Ascending aorta (tissue), 2 donors: Measurements from ENCODE around the gene TMEM176B. TPM values are rescaled to one million over a fixed set of nuclear protein-coding genes. Genes with fewer than 3 reads are reported as not detected.

Experiments
- DNase-seq, 2 donors: peaks; one replicate each; pipeline ENCODE4 v3.0.0-alpha.2; 2019; ENCODE audit warnings: low spot score in 2 of 2
- H3K27ac ChIP-seq, 2 donors: fragments of 200-600 bp; sonication (generic); one replicate each; pipeline ENCODE4 v1.5.1; 2016 to 2017; ENCODE audit warnings: mild to moderate bottlenecking in 1 of 2
- H3K27me3 ChIP-seq: fragments of 200-600 bp; sonication (generic); one replicate; pipeline ENCODE4 v1.5.1; 2017
- H3K36me3 ChIP-seq, 2 donors: fragments of 200-600 bp; sonication (generic); one replicate each; pipeline ENCODE4 v1.5.1; 2016
- H3K4me1 ChIP-seq, 2 donors: fragments of 200-600 bp; sonication (generic); one replicate each; pipeline ENCODE4 v1.5.1; 2016 to 2017; ENCODE audit warnings: mild to moderate bottlenecking in 1 of 2
- H3K4me3 ChIP-seq, 2 donors: fragments of 200-600 bp; sonication (generic); one replicate each; pipeline ENCODE4 v1.5.1; 2016 to 2017; ENCODE audit warnings: mild to moderate bottlenecking in 1 of 2
- H3K9me3 ChIP-seq, 2 donors: fragments of 200-600 bp; sonication (generic); one replicate each; pipeline ENCODE4 v1.5.1; 2016
- CTCF ChIP-seq, 3 experiments: fragments of 200-600 bp in 2 of 3; fragments of 450-650 bp in 1 of 3; sonication (generic) in 2 of 3; IDR thresholded peaks; one replicate each; pipeline ENCODE4 v1.5.1; 2016 to 2019; ENCODE audit warnings: antibody characterized with exemption in 3 of 3, mild to moderate bottlenecking in 1 of 3, moderate library complexity in 1 of 3
- intact Hi-C: fragments of 100-400 bp; cut with DNase I; formaldehyde crosslinking; loops from one replicate; pipeline ENCODE4 v1.15.1; 2023
- total RNA-seq: library from RNA; depleted of rRNA; stranded (reverse); fragments of >200 nt; gene quantifications from one replicate; pipeline ENCODE4 v1.1.0, GENCODE V29; 2016

The TMEM176B gene
- 42.5 TPM for total RNA-seq

- Histone ChIP-seq H3K4me3 (peak within 1 kb of the TSS; percentile 50 to 63), H3K27ac (peak within 1 kb of the TSS in 1 of 2 donors; percentile 28), H3K36me3 (no peaks in the 10 kb centered on the region), H3K27me3 (peaks cover 10% of the 10 kb centered on the region), H3K9me3 (no peaks in the 10 kb centered on the region), H3K4me1 (no peaks in the 10 kb centered on the region)
- DNase-seq = no peak
- intact Hi-C loops = no loop called here
- TF ChIP-seq CTCF (IDR thresholded peaks at IDR 0.05) = no peak
These were observed at the start of gene TMEM176B for GRCh38 chr7:150799741-150800580. Gene TMEM176B (minus strand): TSS chr7:150800364. CDS start chr7:150796569, 3,795 bp downstream.

- TF ChIP-seq CTCF (IDR thresholded peaks at IDR 0.05) = no peak
- no peaks in the 10 kb centered on the region for H3K4me1 ChIP-seq
- no peak for DNase-seq
These were observed 49.1 kb upstream of the TMEM176B start for GRCh38 chr7:150849204-150849775.

GRCh38 chr7:150848561-150849115 is 48.5 kb upstream of the TMEM176B start:
- Histone ChIP-seq H3K4me3 (no peak overlapping the region), H3K27me3 (no peaks in the 10 kb centered on the region), H3K4me1 (no peaks in the 10 kb centered on the region), H3K36me3 (no peaks in the 10 kb centered on the region), H3K27ac (no peak overlapping the region), H3K9me3 (no peaks in the 10 kb centered on the region)
- no peak for TF ChIP-seq CTCF (IDR thresholded peaks at IDR 0.05)
- intact Hi-C loops = no loop called here
- DNase-seq = no peak

More at GRCh38 chr7:150849204-150849775, 49.1 kb upstream of the TMEM176B start:
- H3K36me3 ChIP-seq = no peaks in the 10 kb centered on the region
- intact Hi-C loops = no loop called here
- no peak overlapping the region for H3K27ac ChIP-seq
- H3K27me3 ChIP-seq = no peaks in the 10 kb centered on the region
- no peaks in the 10 kb centered on the region for H3K9me3 ChIP-seq
- no peak overlapping the region for H3K4me3 ChIP-seq

GRCh38 chr7:150848111-150848510 is 47.9 kb upstream of the TMEM176B start:
- intact Hi-C loops = no loop called here
- no peaks in the 10 kb centered on the region for H3K9me3 ChIP-seq
- TF ChIP-seq CTCF (IDR thresholded peaks at IDR 0.05) = no peak
- H3K4me1 ChIP-seq = no peaks in the 10 kb centered on the region
- no peaks in the 10 kb centered on the region for H3K36me3 ChIP-seq
- H3K4me3 ChIP-seq = no peak overlapping the region
- no peaks in the 10 kb centered on the region for H3K27me3 ChIP-seq
- no peak overlapping the region for H3K27ac ChIP-seq
- DNase-seq = no peak

GRCh38 chr7:150847536-150847935 is 47.4 kb upstream of the TMEM176B start:
- no peaks in the 10 kb centered on the region for H3K36me3 ChIP-seq
- no peaks in the 10 kb centered on the region for H3K27me3 ChIP-seq
- H3K4me3 ChIP-seq = no peak overlapping the region
- no peak for DNase-seq
- no peak overlapping the region for H3K27ac ChIP-seq
- intact Hi-C loops = no loop called here
- no peaks in the 10 kb centered on the region for H3K9me3 ChIP-seq
- no peak for TF ChIP-seq CTCF (IDR thresholded peaks at IDR 0.05)
- no peaks in the 10 kb centered on the region for H3K4me1 ChIP-seq
